Endodermal cell (in vitro differentiated cells): ENCODE measurements around the gene SLC22A5. TPM values are rescaled to one million over a fixed set of nuclear protein-coding genes. Genes with fewer than 3 reads are reported as not detected.

Experiments
- DNase-seq: peaks from one replicate; pipeline ENCODE4 v3.0.0-alpha.2; 2017
- H3K27ac ChIP-seq: 2 replicates; pipeline ENCODE4 v1.5.1; 2013; ENCODE audit warnings: mild to moderate bottlenecking, low read depth, low read length, moderate library complexity
- H3K27me3 ChIP-seq: 2 replicates; pipeline ENCODE4 v1.6.1; 2013; ENCODE audit warnings: mild to moderate bottlenecking, low read length, moderate library complexity; ENCODE audit not compliant: insufficient read depth, control insufficient read depth, poor library complexity, severe bottlenecking
- H3K36me3 ChIP-seq: 2 replicates; pipeline ENCODE4 v1.7.0; 2013; ENCODE audit warnings: mild to moderate bottlenecking, low read length, moderate library complexity; ENCODE audit not compliant: control insufficient read depth, insufficient read depth
- H3K4me1 ChIP-seq: one replicate; pipeline ENCODE4 v1.7.0; 2013; ENCODE audit warnings: low read length; ENCODE audit not compliant: control insufficient read depth, insufficient read depth
- H3K4me3 ChIP-seq: 2 replicates; pipeline ENCODE4 v1.5.1; 2013; ENCODE audit warnings: mild to moderate bottlenecking, low read length, moderate library complexity
- H3K9ac ChIP-seq: 2 replicates; pipeline ENCODE4 v1.6.1; 2013; ENCODE audit warnings: mild to moderate bottlenecking, low read length, moderate library complexity; ENCODE audit not compliant: poor library complexity, severe bottlenecking; ENCODE audit errors: extremely low read depth
- H3K9me3 ChIP-seq: 2 replicates; pipeline ENCODE4 v1.6.1; 2013; ENCODE audit warnings: mild to moderate bottlenecking, low read length, moderate library complexity; ENCODE audit not compliant: control insufficient read depth
- H3K27ac Mint-ChIP-seq: 2 replicates; pipeline ENCODE4 v1.8.0; 2020; ENCODE audit warnings: mixed read lengths
- H3K27me3 Mint-ChIP-seq: 2 replicates; pipeline ENCODE4 v1.8.0; 2021; ENCODE audit warnings: mild to moderate bottlenecking, mixed read lengths; ENCODE audit not compliant: insufficient read depth
- H3K36me3 Mint-ChIP-seq: 2 replicates; pipeline ENCODE4 v1.8.0; 2020; ENCODE audit warnings: low read depth, mixed read lengths
- H3K4me1 Mint-ChIP-seq: 2 replicates; pipeline ENCODE4 v1.8.0; 2020; ENCODE audit warnings: mixed read lengths
- H3K4me3 Mint-ChIP-seq: 2 replicates; pipeline ENCODE4 v1.8.0; 2020; ENCODE audit warnings: mild to moderate bottlenecking, moderate library complexity, mixed read lengths
- H3K9me3 Mint-ChIP-seq: 2 replicates; pipeline ENCODE4 v1.8.0; 2020; ENCODE audit warnings: mild to moderate bottlenecking, mixed read lengths
- CTCF ChIP-seq: fragments of 200-600 bp; sonication (generic); conservative IDR thresholded peaks from 2 replicates; pipeline ENCODE4 v1.5.0; 2021; ENCODE audit warnings: antibody characterized with exemption, mild to moderate bottlenecking
- WGBS, 2 experiments: methylation state at CpG; one replicate each; pipeline versions ENCODE4 v1.1.5 to v1.1.7; 2013; ENCODE audit warnings: missing lambda C conversion rate in 2 of 2, mixed read lengths in 1 of 2; ENCODE audit not compliant: insufficient coverage in 1 of 2, insufficient read length in 1 of 2; 5-methylcytosine and 5-hydroxymethylcytosine counted together
- total RNA-seq, 2 donors: library from RNA; stranded (reverse); fragmentation: NEBNext Ultra II Directional in 1 of 2; extraction: Animal tissue kit (Norgen Biotek cat#: 25700) in 1 of 2; gene quantifications; 2 replicates in 1 of 2; 3 replicates in 1 of 2; pipeline ENCODE4 v1.2.1, GENCODE V29; 2021

The SLC22A5 gene
- total RNA-seq, 2 donors from 2014 or later = 4.9 to 8.2 TPM

GRCh38 chr5:132392411-132392810 is 22.9 kb downstream of the SLC22A5 start:
- H3K4me1 Mint-ChIP-seq = peaks cover 16% of the 10 kb centered on the region
- peak; percentile 27 for DNase-seq
- Histone ChIP-seq H3K9ac (no peak overlapping the region), H3K4me1 (peaks cover 18% of the 10 kb centered on the region), H3K4me3 (no peak overlapping the region), H3K27me3 (no peaks in the 10 kb centered on the region), H3K27ac (no peak overlapping the region), H3K9me3 (no peaks in the 10 kb centered on the region), H3K36me3 (no peaks in the 10 kb centered on the region)
- no peaks in the 10 kb centered on the region for H3K9me3 Mint-ChIP-seq
- H3K36me3 Mint-ChIP-seq = no peaks in the 10 kb centered on the region
- no peak for TF ChIP-seq CTCF
- WGBS, 2 experiments = 89 to 100% methylated on average over 2 to 8 of the region's 8 CpGs
- no peak overlapping the region for H3K27ac Mint-ChIP-seq
- H3K4me3 Mint-ChIP-seq = no peak overlapping the region
- no peaks in the 10 kb centered on the region for H3K27me3 Mint-ChIP-seq

- no peak overlapping the region for H3K27ac Mint-ChIP-seq
- H3K27ac ChIP-seq = no peak overlapping the region
- no peak overlapping the region for H3K4me3 ChIP-seq
- WGBS, 2 experiments = 94 to 95% methylated on average over 5 to 6 of the region's 6 CpGs
- H3K27me3 Mint-ChIP-seq = no peaks in the 10 kb centered on the region
- peaks cover 17% of the 10 kb centered on the region for H3K4me1 Mint-ChIP-seq
- no peak for DNase-seq
- H3K9ac ChIP-seq = no peak overlapping the region
- TF ChIP-seq CTCF = no peak
- no peaks in the 10 kb centered on the region for H3K9me3 ChIP-seq
- H3K36me3 ChIP-seq = no peaks in the 10 kb centered on the region
- H3K4me1 ChIP-seq = peaks cover 18% of the 10 kb centered on the region
- H3K27me3 ChIP-seq = no peaks in the 10 kb centered on the region
- no peak overlapping the region for H3K4me3 Mint-ChIP-seq
- H3K9me3 Mint-ChIP-seq = no peaks in the 10 kb centered on the region
- H3K36me3 Mint-ChIP-seq = no peaks in the 10 kb centered on the region
These were observed 23.7 kb downstream of the SLC22A5 start for GRCh38 chr5:132392978-132393825.

- Mint-ChIP-seq H3K27me3 (peaks cover 6% of the 10 kb centered on the region), H3K27ac (no peak overlapping the region), H3K4me3 (no peak overlapping the region), H3K9me3 (no peaks in the 10 kb centered on the region), H3K4me1 (peaks cover 18% of the 10 kb centered on the region), H3K36me3 (no peaks in the 10 kb centered on the region)
- Histone ChIP-seq H3K9ac (no peak overlapping the region), H3K27me3 (no peaks in the 10 kb centered on the region), H3K27ac (no peak overlapping the region), H3K4me1 (peaks cover 17% of the 10 kb centered on the region), H3K9me3 (no peaks in the 10 kb centered on the region), H3K36me3 (no peaks in the 10 kb centered on the region), H3K4me3 (no peak overlapping the region)
- DNase-seq = peak; percentile 25
- 85 to 91% methylated on average over 2 to 4 of the region's 4 CpGs for WGBS, 2 experiments
- TF ChIP-seq CTCF = no peak
These were observed 25.3 kb downstream of the SLC22A5 start for GRCh38 chr5:132394667-132395259.
